ENCODE results near the gene ERCC6.

DNA sequence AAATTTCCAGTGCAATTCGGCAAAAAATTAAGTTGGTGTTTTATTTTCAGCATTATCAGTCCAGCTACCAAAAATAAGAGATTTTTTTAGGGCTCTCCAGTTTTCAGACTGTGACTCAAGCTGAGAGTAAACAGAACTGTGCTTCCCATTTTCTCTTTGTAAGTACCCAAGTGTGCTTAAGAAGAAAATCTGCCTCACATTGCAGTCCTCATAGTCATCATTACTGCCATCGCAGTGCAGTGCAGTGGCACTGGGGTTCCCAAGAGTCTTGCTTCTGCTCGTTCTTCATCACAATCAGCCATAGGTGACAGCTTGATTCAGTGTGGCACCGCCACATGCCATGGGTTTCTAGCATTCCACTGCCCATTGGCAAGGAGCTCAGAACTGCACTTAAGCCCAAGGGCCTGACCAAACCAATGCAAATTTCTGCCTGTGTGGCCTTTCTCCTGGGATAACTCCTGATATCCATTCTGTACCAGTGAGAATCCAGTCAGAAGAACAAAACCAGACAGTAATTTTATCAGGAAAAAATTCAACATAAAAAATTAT lies 25.6 kb upstream of the ERCC6 start:
- TF ChIP-seq ZNF274 (IDR thresholded peaks at IDR 0.05; ENCODE audit: low read depth, low read length) (no peak), YY1 (IDR thresholded peaks at IDR 0.05; ENCODE audit: insufficient read depth, insufficient read length) (no peak)
